Measurements from ENCODE around the gene CPAMD8.
"Not testable (repeated sequence)": the region's sequence is repeated elsewhere in the genome, so short reads cannot be mapped to it uniquely, and the experiment has no call there.

CPAMD8 gene

DNA sequence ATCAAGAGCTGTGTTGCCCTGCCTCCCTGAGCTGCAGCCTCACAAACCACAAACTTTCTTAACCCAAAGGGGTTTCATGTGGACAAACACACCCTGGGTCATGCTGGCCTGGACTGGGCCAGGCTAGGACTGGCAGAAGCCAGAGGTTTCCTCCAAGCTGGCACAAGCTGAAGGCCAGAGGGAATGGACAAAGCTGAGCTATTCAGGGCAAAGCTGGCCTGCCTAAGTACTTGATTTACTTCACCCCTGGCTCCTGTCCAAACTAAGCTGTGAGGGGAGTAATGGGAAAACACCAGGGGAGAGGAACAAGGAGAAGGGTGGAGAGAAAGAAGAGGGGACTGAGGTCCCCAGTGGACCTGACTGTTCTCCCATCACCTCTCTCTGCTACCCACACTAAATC, 6.2 kb downstream of the CPAMD8 start:
- no peaks in the 10 kb centered on the region for H3K79me1 ChIP-seq (replicated peaks; ENCODE audit: low read length, poor library complexity, severe bottlenecking)
- H2BK15ac ChIP-seq (ENCODE audit: low read depth, poor library complexity, severe bottlenecking) = no peak overlapping the region
- H3K27me3 ChIP-seq (ENCODE audit: control insufficient read depth in 1 of 2, insufficient read depth in 1 of 2, low read length in 2 of 2) = peaks cover 19 to 27% of the 10 kb centered on the region in 2 experiments
- H3K4ac ChIP-seq (ENCODE audit: low read depth in 1 of 2, low read length in 2 of 2) = no peak overlapping the region
- DNase-seq = peak; percentile 10
- no peak overlapping the region for H2BK5ac ChIP-seq (ENCODE audit: low read depth, low read length, poor library complexity, severe bottlenecking)
- H4K8ac ChIP-seq (ENCODE audit: low read length) = no peak overlapping the region
- no peak overlapping the region for H3K14ac ChIP-seq (ENCODE audit: low read length in 2 of 2)
- H3K23ac ChIP-seq (ENCODE audit: low read length in 2 of 2) = no peak overlapping the region
- H4K91ac ChIP-seq (ENCODE audit: low read length) = no peak overlapping the region
- no peak overlapping the region for H3K4me2 ChIP-seq (ENCODE audit: low read length, poor library complexity, severe bottlenecking)
- no peak overlapping the region for H2BK120ac ChIP-seq (ENCODE audit: low read depth, low read length)
- H3K9ac ChIP-seq (ENCODE audit: low read length) = no peak overlapping the region
- no peak overlapping the region for H2AK5ac ChIP-seq (ENCODE audit: low read length, severe bottlenecking)
- peaks cover 13% of the 10 kb centered on the region for H3K9me3 ChIP-seq (ENCODE audit: control insufficient read depth, low read length)
- no peaks in the 10 kb centered on the region for H3K36me3 ChIP-seq (ENCODE audit: control insufficient read depth in 1 of 2, insufficient read depth in 2 of 2, low read depth in 1 of 2, low read length in 2 of 2)
- H3K4me1 ChIP-seq (ENCODE audit: control insufficient read depth, insufficient read depth, low read depth, low read length) = peaks cover 2% of the 10 kb centered on the region
- H3K18ac ChIP-seq (ENCODE audit: low read depth in 1 of 2, low read length in 2 of 2) = no peak overlapping the region
- no peak overlapping the region for H2AFZ ChIP-seq (ENCODE audit: low read depth, low read length)
- H3K4me3 ChIP-seq (ENCODE audit: insufficient read depth in 1 of 2, low read depth in 1 of 2, low read length in 2 of 2) = no peak overlapping the region
- H2BK12ac ChIP-seq (ENCODE audit: low read length in 2 of 2) = no peak overlapping the region
- no peak overlapping the region for H3K27ac ChIP-seq (ENCODE audit: low read length, poor library complexity, severe bottlenecking)

DNA sequence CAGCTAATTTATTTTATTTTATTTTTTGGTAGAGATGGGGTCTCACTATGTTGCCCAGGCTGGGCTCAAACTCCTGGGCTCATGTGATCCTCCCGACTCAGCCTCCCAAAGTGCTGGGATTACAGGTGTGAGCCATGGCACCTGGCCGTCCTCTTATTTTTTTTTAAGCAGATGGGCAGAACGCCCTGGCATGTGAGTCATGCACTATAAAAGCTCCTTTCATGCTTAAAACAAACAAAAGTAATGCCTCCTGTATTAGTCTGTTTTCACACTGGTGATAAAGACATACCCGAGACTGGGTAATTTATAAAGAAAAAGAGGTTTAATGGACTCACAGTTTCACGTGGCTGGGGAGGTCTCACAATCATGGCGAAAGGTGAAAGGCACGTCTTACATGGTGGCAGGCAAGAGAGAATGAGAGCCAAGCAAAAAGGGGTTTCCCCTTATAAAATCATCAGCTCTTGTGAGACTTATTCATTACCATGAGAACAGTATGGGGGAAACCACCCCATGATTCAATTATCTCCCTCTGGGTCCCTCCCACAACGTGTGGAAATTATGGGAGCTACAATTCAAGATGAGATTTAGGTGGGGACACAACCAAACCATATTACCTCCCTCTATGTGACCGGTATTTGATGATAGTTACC, 12.3 kb downstream of the CPAMD8 start:
- not testable (repeated sequence) for H2AFZ ChIP-seq (ENCODE audit: low read depth, low read length); DNase-seq; H3K14ac ChIP-seq (ENCODE audit: low read length in 2 of 2); H2BK5ac ChIP-seq (ENCODE audit: low read depth, low read length, poor library complexity, severe bottlenecking); H3K79me1 ChIP-seq (replicated peaks; ENCODE audit: low read length, poor library complexity, severe bottlenecking); H2BK120ac ChIP-seq (ENCODE audit: low read depth, low read length); H2AK5ac ChIP-seq (ENCODE audit: low read length, severe bottlenecking); H3K9me3 ChIP-seq (ENCODE audit: control insufficient read depth, low read length); H3K9ac ChIP-seq (ENCODE audit: low read length); H3K4me3 ChIP-seq (ENCODE audit: insufficient read depth in 1 of 2, low read depth in 1 of 2, low read length in 2 of 2); H3K4ac ChIP-seq (ENCODE audit: low read depth in 1 of 2, low read length in 2 of 2); H3K4me1 ChIP-seq (ENCODE audit: control insufficient read depth, insufficient read depth, low read depth, low read length); H3K4me2 ChIP-seq (ENCODE audit: low read length, poor library complexity, severe bottlenecking); H4K91ac ChIP-seq (ENCODE audit: low read length); H3K23ac ChIP-seq (ENCODE audit: low read length in 2 of 2); H4K8ac ChIP-seq (ENCODE audit: low read length); H2BK15ac ChIP-seq (ENCODE audit: low read depth, poor library complexity, severe bottlenecking); H3K27ac ChIP-seq (ENCODE audit: low read length, poor library complexity, severe bottlenecking); H2BK12ac ChIP-seq (ENCODE audit: low read length in 2 of 2); H3K36me3 ChIP-seq (ENCODE audit: control insufficient read depth in 1 of 2, insufficient read depth in 2 of 2, low read depth in 1 of 2, low read length in 2 of 2); H3K18ac ChIP-seq (ENCODE audit: low read depth in 1 of 2, low read length in 2 of 2)
- WGBS = 75% methylated on average over 8 of the region's 9 CpGs
- peaks cover 9 to 14% of the 10 kb centered on the region in 2 experiments for H3K27me3 ChIP-seq (ENCODE audit: control insufficient read depth in 1 of 2, insufficient read depth in 1 of 2, low read length in 2 of 2)

DNA sequence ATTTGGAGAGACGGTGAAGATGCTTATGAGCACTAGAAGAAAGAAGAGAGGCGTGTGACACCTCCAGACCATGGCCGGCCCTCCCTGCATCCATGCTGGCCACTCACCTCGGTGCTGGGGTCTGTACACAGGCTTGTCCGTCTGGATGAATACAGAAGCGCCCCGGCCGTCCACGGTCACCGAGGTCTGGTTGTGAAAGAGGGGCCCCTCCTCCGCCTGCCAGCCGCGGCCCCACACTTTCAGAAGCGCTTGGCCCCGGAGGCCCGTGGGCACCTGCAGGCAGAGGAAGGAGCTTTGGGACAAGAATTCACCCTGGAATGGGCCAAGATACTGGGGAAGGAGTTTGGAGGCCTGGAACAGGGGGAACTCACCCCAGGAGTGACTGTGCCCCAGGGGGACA, 15.1 kb downstream of the CPAMD8 start:
- Histone ChIP-seq H3K9me3 (ENCODE audit: control insufficient read depth, low read length) (peaks cover 3% of the 10 kb centered on the region), H3K4ac (ENCODE audit: low read depth in 1 of 2, low read length in 2 of 2) (no peak overlapping the region), H2BK5ac (ENCODE audit: low read depth, low read length, poor library complexity, severe bottlenecking) (no peak overlapping the region), H3K4me2 (ENCODE audit: low read length, poor library complexity, severe bottlenecking) (no peak overlapping the region), H3K27me3 (ENCODE audit: control insufficient read depth in 1 of 2, insufficient read depth in 1 of 2, low read length in 2 of 2) (peaks cover 4 to 11% of the 10 kb centered on the region in 2 experiments), H2AFZ (ENCODE audit: low read depth, low read length) (no peak overlapping the region), H2BK15ac (ENCODE audit: low read depth, poor library complexity, severe bottlenecking) (no peak overlapping the region), H3K4me3 (ENCODE audit: insufficient read depth in 1 of 2, low read depth in 1 of 2, low read length in 2 of 2) (no peak overlapping the region), H3K4me1 (ENCODE audit: control insufficient read depth, insufficient read depth, low read depth, low read length) (no peaks in the 10 kb centered on the region), H2BK12ac (ENCODE audit: low read length in 2 of 2) (no peak overlapping the region), H2BK120ac (ENCODE audit: low read depth, low read length) (no peak overlapping the region), H3K79me1 (replicated peaks; ENCODE audit: low read length, poor library complexity, severe bottlenecking) (no peaks in the 10 kb centered on the region), H3K27ac (ENCODE audit: low read length, poor library complexity, severe bottlenecking) (no peak overlapping the region), H3K14ac (ENCODE audit: low read length in 2 of 2) (no peak overlapping the region), H2AK5ac (ENCODE audit: low read length, severe bottlenecking) (no peak overlapping the region), H4K8ac (ENCODE audit: low read length) (no peak overlapping the region), H3K18ac (ENCODE audit: low read depth in 1 of 2, low read length in 2 of 2) (no peak overlapping the region), H4K91ac (ENCODE audit: low read length) (no peak overlapping the region), H3K23ac (ENCODE audit: low read length in 2 of 2) (no peak overlapping the region), H3K9ac (ENCODE audit: low read length) (no peak overlapping the region), H3K36me3 (ENCODE audit: control insufficient read depth in 1 of 2, insufficient read depth in 2 of 2, low read depth in 1 of 2, low read length in 2 of 2) (no peaks in the 10 kb centered on the region)
- no peak for DNase-seq
- 92% methylated on average over 16 of the region's 16 CpGs for WGBS

DNA sequence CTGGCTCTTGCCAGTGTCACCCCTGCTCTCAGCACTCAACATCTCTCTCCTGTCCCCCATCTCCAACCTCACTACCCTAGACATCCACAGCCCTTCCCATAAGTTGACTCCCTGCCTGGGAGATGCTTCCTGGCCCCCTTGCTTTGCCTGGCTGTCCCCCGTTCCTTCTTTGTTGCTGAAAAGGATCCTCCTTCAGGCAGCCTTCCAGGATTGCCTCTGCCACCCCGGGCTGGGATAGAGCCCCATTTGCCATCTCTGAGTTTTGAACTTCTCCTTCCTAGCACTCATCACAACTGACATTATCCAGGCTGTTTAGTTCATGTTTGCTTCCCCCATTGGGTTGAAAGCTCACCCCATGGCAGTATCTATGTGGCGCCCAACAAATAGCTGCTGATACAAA, 20.0 kb downstream of the CPAMD8 start:
- Histone ChIP-seq H2BK120ac (ENCODE audit: low read depth, low read length) (no peak overlapping the region), H3K9me3 (ENCODE audit: control insufficient read depth, low read length) (peaks cover 3% of the 10 kb centered on the region), H2AK5ac (ENCODE audit: low read length, severe bottlenecking) (no peak overlapping the region), H3K4me3 (ENCODE audit: insufficient read depth in 1 of 2, low read depth in 1 of 2, low read length in 2 of 2) (no peak overlapping the region), H2BK12ac (ENCODE audit: low read length in 2 of 2) (no peak overlapping the region), H2BK15ac (ENCODE audit: low read depth, poor library complexity, severe bottlenecking) (no peak overlapping the region), H3K4me2 (ENCODE audit: low read length, poor library complexity, severe bottlenecking) (no peak overlapping the region), H3K4ac (ENCODE audit: low read depth in 1 of 2, low read length in 2 of 2) (no peak overlapping the region), H3K27me3 (ENCODE audit: control insufficient read depth in 1 of 2, insufficient read depth in 1 of 2, low read length in 2 of 2) (peaks cover 21% of the 10 kb centered on the region in 2 experiments), H3K27ac (ENCODE audit: low read length, poor library complexity, severe bottlenecking) (no peak overlapping the region), H2AFZ (ENCODE audit: low read depth, low read length) (no peak overlapping the region), H3K23ac (ENCODE audit: low read length in 2 of 2) (no peak overlapping the region), H3K4me1 (ENCODE audit: control insufficient read depth, insufficient read depth, low read depth, low read length) (no peaks in the 10 kb centered on the region), H3K18ac (ENCODE audit: low read depth in 1 of 2, low read length in 2 of 2) (no peak overlapping the region), H2BK5ac (ENCODE audit: low read depth, low read length, poor library complexity, severe bottlenecking) (no peak overlapping the region), H3K9ac (ENCODE audit: low read length) (no peak overlapping the region), H3K36me3 (ENCODE audit: control insufficient read depth in 1 of 2, insufficient read depth in 2 of 2, low read depth in 1 of 2, low read length in 2 of 2) (no peaks in the 10 kb centered on the region), H4K8ac (ENCODE audit: low read length) (no peak overlapping the region), H3K79me1 (replicated peaks; ENCODE audit: low read length, poor library complexity, severe bottlenecking) (no peaks in the 10 kb centered on the region), H3K14ac (ENCODE audit: low read length in 2 of 2) (no peak overlapping the region), H4K91ac (ENCODE audit: low read length) (no peak overlapping the region)
- 87% methylated on average over 3 of the region's 3 CpGs for WGBS
- DNase-seq = no peak

Data from mesenchymal stem cell (in vitro differentiated cells and primary cell).